HL-60/S4 treated with phorbol 12-myristate 13-acetate at 8.2 ng/mL for 4 days and 3 days (cell line): ENCODE data around the gene PRDX2.

Experiments used
- in situ Hi-C: fragments of 300-500 bp; cut with MboI; formaldehyde crosslinking; loops from 2 replicates; pipeline ENCODE4 v1.15.0; 2022; ENCODE audit warnings: low sequenced_read_pairs

PRDX2 gene

DNA sequence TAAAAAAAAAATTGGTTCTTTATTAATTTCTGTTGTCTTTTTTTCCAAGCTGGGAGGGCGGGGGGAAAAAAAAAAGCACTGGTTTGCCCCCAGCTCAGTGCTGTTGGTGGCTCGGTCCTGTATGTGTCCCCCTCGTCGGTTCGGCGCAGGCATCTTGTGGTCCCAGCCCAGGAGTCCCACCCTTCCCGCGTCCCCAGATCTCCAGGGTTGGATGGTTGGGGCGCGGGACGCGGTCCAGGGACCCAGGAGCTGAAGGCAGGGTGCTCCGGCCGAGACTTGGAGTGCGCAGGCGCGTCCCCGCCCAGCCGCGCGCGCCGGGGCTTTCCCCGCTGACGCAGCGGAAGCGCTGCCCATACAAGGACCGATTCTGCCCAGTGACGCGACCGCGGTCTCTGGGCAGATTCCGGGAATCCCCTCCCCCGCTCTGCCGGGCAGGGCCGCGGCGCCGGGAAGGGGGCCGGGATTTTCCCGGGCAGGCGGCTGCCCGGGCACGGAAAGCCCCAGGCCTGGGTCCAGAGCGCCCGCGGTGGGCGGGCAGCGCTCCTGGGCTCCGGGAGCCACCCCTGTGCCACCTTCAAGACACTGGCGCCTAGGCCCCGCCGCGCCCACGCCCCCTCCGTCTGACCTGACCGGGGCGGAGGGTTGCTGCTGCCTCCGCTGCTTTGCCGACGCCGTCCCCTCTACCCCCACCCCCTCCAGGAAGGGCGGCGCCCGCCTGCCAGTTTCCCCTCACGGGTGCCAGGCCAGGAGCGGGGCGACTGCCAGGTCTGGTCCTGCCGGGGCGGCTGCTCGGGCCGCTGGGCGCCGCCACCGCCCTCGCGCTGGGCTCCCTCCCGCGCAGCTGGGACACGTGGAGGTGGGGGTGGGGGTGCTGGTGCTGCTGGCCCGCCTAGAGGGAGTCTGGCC, 8.1 kb downstream of the PRDX2 start:
- in situ Hi-C loops: no loop called here

DNA sequence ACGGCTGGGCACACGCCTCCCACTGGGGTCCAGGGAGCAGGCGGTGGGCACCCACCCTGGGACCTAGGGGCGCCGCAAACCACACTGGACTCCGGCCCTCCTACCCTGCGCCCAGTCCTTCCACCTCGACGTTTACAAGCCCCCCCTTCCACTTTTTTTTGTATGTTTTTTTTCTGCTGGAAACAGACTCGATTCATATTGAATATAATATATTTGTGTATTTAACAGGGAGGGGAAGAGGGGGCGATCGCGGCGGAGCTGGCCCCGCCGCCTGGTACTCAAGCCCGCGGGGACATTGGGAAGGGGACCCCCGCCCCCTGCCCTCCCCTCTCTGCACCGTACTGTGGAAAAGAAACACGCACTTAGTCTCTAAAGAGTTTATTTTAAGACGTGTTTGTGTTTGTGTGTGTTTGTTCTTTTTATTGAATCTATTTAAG, 8.7 kb downstream of the PRDX2 start:
- in situ Hi-C loops: no loop called here

DNA sequence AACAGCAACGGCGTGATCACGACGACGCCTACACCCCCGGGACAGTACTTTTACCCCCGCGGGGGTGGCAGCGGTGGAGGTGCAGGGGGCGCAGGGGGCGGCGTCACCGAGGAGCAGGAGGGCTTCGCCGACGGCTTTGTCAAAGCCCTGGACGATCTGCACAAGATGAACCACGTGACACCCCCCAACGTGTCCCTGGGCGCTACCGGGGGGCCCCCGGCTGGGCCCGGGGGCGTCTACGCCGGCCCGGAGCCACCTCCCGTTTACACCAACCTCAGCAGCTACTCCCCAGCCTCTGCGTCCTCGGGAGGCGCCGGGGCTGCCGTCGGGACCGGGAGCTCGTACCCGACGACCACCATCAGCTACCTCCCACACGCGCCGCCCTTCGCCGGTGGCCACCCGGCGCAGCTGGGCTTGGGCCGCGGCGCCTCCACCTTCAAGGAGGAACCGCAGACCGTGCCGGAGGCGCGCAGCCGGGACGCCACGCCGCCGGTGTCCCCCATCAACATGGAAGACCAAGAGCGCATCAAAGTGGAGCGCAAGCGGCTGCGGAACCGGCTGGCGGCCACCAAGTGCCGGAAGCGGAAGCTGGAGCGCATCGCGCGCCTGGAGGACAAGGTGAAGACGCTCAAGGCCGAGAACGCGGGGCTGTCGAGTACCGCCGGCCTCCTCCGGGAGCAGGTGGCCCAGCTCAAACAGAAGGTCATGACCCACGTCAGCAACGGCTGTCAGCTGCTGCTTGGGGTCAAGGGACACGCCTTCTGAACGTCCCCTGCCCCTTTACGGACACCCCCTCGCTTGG, 9.3 kb downstream of the PRDX2 start:
- in situ Hi-C loops: no loop called here

DNA sequence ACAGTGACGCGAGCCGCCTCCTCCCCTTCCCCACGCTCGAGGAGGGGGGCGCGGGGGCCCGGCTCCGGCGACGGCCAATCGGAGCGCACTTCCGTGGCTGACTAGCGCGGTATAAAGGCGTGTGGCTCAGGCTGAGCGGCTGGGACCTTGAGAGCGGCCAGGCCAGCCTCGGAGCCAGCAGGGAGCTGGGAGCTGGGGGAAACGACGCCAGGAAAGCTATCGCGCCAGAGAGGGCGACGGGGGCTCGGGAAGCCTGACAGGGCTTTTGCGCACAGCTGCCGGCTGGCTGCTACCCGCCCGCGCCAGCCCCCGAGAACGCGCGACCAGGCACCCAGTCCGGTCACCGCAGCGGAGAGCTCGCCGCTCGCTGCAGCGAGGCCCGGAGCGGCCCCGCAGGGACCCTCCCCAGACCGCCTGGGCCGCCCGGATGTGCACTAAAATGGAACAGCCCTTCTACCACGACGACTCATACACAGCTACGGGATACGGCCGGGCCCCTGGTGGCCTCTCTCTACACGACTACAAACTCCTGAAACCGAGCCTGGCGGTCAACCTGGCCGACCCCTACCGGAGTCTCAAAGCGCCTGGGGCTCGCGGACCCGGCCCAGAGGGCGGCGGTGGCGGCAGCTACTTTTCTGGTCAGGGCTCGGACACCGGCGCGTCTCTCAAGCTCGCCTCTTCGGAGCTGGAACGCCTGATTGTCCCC, 10.1 kb downstream of the PRDX2 start, which contains the start of gene JUNB:
Gene JUNB (plus strand): TSS at position 142 of the 706 bp plus-strand sequence. CDS start 286 bp downstream, at position 428.
- in situ Hi-C loops: no loop called here

DNA sequence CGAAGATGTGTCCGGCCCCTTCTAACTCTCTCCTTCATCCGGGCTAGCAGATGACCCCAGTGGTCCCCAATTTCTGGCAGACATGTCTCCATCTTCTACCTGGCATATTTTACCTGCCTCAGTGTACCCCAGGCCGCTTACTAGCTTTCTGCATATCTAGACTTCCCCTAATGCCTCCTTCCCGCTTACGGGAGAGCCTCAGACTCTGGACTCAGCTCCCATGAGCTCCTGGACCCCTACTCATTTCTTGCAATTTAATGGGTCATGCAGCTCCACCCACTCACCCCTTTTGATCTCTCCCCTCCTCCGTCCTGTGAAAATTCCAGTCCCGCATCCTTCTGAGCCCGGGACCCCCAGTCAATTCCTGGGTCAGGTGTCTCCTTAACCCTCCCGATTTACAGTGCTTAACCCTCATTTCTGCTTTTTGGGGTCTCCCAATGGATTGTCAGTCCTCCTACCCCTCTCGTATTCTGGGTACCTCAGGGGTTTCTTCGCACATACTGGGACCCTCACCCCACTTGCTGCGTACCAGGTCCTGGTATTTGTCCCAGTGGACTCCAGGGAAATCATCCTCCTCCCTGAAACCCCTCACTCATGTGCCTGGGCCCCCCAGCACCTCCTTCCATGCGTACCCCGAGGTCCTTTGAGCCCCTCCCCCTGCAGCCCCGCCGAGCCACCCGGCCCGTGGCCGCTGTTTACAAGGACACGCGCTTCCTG, 10.8 kb downstream of the PRDX2 start:
- in situ Hi-C loops: no loop called here

DNA sequence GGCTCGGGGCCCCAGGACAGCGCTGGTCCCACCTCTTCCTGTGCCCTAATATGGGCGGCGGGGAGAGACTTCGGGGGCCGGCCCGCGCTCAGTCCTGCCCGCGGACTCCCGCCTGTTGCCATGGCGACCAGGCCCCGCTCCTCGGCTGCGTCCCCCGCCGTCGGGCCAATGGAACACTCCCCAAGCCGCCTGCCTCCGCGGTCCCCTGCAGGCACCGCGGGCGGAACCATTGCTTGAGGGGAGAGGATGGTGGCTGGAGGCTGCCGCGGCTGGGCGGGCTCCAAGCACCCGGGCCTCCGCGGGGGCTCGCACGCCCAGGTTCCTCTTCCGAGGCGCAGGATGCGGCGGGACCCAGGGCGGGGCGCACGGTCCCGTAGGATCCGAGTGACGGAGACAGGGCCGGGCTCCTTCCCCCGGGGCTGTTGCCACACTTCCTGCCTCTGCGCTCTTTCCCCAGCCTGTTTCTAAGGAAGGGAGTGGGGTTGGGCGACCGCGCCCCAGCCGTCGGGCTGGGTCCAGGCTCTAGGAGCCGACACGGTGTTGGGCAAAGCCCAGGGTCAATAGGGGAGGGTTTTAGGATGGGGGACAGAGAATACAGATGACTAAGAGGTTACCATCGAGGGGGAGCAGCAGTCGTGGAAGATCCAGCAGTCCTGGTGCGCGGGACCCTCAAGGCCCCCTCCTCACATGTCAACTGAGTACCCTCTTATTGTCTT, 11.5 kb downstream of the PRDX2 start:
- in situ Hi-C loops: no loop called here

DNA sequence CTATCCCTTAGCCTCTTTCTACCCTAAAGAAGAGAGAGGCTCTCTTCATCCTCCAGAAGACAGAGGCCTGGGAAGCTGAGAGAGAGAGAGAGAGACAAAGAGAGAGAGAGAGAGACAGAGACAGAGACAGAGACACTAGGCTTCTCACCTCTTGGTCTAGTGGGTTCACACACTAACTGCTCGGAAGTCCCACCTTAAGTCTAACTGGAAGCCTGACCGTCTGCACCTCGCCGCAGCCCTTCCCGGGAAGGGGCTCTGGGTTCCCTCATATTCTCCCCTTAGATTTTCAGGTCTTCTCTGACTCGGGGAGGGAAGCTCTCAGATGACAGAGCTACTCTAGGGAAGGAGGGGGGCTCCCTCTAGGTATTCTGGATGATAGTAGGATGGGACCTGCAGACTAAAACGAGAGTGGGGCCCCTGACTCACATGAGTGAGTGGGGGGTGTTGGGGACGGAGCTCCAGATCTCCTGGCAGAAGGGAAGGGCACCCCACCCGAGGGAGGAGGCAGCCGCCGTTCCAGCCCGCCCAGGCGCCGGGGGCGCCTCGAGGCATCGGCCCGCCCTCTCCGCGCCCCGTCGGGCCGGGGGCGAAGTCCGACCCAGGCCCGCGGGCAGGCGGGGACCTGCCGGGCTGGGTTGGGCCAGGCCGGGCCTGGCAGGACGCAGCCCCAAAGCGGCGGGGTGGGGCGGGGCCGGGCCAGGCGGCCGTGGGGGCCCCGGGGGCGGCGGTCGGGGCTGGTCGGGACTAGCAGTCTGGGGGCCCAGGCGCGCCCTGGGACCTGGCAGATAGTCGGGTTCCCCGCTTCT, 12.3 kb downstream of the PRDX2 start:
- in situ Hi-C loops: no loop called here

DNA sequence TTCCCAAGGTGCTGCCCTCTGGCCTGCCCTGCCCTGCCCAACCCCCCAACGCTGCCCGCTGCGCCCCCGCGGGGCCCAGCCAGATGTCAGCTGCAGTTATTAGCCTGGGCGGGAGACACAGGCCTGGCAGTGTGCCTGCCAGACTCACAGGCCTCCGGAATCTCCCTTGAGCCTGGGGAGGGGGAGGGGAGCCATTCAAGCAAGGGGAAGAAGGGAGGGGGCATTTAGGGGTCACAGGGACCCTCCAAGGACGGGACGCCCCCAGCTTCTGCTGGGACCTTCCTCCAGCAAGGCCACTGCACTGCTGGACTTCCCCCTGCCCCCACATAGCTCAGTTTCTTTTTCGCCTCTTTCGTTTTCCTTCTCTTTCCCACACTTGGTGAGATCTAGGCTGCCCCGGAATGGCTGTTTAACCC, 12.9 kb downstream of the PRDX2 start:
- in situ Hi-C loops: no loop called here

DNA sequence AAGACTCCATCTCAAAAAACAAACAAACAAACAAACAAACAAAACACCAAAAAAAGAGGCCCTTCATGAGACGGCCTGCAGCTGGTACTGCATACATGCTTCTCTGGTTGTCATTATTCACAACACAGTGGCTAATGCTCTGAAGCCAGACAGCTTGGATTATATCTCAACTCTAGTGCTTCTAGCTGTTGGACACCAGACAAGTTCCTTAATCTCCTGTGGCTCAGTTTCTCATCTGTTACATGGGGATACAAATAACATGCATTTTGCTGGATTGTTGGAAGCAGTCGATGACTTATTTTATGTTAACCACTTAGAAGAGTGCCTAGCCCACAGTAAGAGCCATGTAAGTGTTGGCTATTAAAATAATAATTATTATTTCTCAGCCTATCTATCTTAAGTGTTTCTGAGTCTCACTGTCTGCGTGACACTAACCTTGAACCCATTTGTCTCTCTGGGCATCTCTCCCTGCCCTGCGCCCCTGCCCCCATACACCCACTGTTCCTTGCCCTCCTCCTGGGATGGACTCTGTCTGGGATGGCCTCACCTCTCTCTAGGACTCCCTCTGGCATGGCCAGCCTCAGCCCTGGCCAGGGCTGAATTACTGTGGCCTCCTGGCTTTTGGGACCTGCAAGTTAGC, 13.4 kb downstream of the PRDX2 start:
- in situ Hi-C loops: no loop called here

DNA sequence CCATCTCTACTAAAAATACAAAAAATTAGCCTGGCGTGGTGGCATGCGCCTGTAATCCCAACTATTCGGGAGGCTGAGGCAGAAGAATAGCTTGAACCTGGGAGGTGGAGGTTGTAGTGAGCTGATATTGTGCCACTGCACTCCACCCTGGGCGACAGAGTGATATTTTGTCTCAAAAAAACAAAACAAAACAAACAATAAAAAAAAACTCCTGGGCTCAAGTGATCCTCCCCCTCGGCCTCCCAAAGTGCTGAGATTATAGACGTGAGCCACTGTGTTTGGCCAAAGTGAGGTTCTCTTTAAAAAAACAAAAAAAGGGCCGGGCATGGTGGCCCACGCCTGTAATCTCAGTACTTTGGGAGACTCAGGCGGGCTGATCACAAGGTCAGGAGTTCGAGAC, 14.1 kb downstream of the PRDX2 start:
- in situ Hi-C loops: no loop called here

DNA sequence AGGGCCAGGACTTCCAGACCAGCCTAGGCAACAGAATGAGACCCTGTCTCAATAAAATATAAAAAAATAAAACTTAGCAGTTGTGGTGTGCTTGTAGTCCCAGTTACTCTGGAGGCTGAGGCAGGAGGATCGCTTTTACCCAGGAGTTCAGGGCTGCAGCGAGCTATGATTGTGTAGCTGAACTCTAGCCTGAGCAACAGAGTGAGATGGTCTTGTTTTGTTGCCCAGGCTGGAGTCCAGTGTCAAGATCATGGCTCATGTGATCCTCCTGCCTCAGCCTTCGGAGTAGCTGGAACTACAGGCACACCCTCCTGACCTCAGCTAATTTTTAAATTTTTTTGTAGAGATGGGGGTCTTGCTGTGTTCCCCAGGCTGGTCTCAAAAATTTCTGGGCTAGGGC, 14.6 kb downstream of the PRDX2 start:
- in situ Hi-C loops: no loop called here

DNA sequence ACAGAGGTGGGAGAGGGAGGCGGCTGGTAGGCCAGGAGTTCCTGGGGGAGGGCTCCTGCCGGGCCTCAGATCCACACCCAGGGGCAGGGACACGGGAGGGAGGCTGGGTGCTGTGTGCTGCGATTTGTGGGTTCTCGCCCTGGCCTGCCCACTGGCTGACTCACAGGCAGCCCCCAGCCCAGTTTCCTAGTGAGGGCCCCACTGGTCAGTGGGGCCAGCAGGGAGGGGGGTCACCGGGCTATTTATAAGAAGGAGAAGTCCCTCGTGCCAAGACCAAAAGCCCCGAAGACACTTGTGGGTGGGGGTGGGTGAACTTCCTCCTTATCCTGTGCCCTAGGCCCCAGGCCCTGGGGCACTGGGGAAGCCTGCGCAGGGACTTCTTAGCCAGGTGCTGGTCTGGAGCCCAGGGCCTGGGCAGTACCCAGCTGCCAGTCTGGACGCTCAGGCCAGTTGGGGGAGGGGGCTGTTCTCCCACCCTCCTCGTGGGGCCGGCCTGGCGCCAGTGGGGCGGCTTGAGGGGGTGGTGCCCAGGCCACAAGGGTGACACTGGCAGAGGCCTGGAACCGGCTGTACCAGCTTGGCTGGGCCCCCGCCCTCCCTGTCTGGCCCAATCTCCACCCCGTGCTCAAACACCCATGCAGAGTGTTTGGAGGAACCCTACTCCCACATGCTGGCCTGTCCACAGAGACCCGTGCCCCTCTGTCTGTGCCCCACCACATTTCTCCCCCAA, 15.3 kb downstream of the PRDX2 start:
- in situ Hi-C loops: no loop called here

DNA sequence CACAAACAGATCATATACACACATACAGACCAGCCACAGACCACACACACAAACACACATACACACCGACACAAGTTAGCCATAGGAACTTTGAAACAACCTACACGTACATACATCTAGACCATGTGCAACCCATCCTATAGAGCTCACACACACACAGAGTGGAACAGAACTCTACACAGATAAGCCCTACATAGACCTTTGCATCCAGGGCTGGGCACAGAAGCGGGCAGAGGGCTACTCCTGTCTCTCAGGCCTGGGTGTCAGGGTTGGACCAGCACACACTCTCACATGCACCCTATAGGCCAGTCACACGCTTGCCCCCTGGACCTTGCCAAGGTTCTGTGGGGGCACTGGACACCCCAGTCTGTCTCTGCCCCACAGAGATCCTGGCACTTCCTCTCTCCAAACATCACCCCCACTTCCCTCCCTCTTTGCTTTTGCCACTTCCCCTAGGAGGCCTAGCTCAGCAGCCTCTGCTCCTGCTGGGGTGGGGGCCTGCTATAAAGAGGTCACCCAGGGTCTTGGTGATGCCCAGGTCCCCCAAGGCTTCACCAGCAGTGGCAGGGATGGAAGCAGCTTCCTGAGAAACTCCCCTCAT, 16.1 kb downstream of the PRDX2 start:
- in situ Hi-C loops: no loop called here

DNA sequence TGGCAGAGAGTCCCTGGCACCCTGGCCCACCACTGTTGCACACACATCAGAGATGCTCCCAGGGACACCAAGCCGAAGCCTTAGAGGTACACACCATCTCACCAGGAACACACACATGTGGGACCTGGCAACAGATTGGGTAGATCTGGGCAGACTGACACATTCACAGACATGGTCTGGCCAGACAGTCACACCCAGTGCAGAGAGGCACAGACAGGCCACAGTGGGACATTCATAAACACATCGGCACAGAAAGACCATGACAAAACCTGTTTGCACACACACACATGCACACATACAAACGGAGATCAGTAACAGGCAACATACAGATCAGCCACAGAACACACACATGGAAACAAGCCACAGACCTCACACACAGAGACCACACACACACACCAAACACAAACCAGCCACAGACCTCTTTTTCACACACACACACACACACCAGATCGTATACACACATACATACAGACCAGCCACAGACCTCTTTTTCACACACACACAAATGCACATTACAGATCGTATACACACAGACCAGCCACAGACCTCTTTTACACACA, 16.6 kb downstream of the PRDX2 start:
- in situ Hi-C loops: no loop called here

DNA sequence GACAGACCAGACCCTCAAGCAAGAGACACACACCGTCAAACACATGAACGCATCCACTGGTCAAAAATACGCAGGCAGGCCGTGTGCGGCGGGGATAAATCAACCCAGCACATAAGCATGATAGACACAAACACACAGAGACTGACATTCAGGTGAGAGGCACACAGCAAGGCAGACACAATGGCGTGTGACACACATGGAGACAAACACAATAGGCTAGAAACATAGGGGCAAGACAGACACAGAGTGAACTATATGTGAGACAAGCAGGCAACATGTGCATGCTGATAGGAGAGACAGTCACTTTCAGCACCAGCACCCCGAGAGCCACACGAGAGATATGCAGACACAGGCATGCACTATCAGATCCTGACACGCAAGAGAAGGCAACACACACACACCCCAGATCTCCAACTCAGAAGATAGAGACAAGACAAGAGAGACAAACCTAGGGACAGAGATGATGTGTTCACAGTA, 17.2 kb downstream of the PRDX2 start:
- in situ Hi-C loops: no loop called here

DNA sequence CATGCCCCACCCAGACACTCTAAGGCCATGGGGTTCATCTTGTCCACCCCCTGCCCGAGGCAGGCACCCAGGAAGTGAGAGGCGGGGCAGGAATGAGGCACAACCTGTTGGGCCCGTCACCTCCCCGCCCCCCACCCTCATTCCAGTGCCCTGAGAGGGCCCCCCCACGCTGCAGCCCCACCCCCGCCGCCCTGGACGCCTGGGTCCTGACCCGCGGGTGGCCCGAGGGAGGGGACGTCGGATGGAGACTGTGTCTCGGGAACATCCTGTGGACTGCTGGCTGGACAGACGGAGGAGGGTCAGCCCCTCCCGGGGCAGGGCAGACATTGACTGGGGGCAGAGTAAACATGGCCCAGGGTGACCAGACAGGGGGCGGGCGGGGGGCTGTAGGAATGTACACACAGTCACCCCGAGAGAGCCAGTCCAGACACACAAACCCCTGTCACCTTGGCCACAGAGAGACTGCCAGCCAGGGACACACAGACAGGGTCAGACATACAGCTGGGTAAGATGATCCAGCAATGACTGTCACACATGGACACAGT, 17.7 kb downstream of the PRDX2 start:
- in situ Hi-C loops: no loop called here
